MM.1S (cell line): ENCODE data around the gene HPCAL1.

Source experiments
- EZH2 ChIP-seq: fragments of 300-600 bp; sonication (generic); optimal IDR thresholded peaks from 2 replicates; pipeline ENCODE3; 2017; ENCODE audit warnings: low read depth, mild to moderate bottlenecking, antibody characterized with exemption, low read length, mixed read lengths
- EZH2phosphoT487 ChIP-seq: fragments of 300-600 bp; sonication (generic); IDR thresholded peaks from 2 replicates; pipeline ENCODE4 v1.6.1; 2018; ENCODE audit warnings: antibody characterized with exemption, low read length

DNA sequence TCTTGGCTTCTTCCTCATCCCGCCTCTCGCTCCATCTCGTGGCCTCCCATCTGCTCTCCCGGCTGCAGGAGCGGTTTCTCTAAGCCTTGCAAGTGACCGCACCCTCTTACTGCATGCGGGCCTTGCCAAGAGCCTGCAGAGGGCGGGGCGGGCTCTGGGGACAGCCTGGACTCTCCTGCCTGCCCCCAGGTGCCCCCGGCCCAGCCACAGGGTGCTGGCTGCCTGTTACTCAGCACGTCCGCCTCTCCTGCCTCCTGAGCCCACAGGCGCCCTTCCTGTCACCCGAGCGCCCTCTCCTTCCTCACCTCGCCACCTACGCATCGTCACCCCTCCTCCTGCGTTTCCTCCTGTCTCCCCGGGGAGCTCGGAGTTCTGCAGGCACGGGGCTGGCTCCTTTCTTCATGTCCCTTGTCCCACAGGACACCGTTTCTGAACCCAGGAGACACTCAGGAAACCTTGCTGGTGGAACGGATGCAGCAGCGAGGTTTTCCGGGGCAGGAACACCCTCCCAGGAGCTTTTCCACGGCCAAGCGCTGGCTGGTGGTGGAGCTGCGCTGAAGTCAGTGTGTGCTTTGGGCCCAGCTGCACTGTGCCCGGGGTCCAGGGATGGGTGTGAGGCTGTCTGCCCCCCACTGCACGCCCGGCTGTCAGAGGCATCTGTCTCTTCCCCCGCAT lies 28.5 kb downstream of the HPCAL1 start:
- TF ChIP-seq EZH2phosphoT487 (no peak), EZH2 (no peak)
